H9 (cell line): ENCODE data around the gene NPTXR. TPM values are rescaled to one million over a fixed set of nuclear protein-coding genes. Genes with fewer than 3 reads are reported as not detected.

Source experiments
- DNase-seq: peaks from one replicate; pipeline ENCODE4 v3.0.0-alpha.2; 2017
- H2AFZ ChIP-seq: one replicate; pipeline ENCODE4 v1.6.1; 2013; ENCODE audit warnings: mild to moderate bottlenecking, low read length, control low read depth, moderate library complexity
- H2AK5ac ChIP-seq: 2 replicates; pipeline ENCODE4 v1.6.1; 2013; ENCODE audit warnings: low read length, control low read depth, mixed read lengths; ENCODE audit not compliant: insufficient read length
- H2BK120ac ChIP-seq: one replicate; pipeline ENCODE4 v1.6.1; 2013; ENCODE audit warnings: low read depth, mild to moderate bottlenecking, low read length, control low read depth, inconsistent platforms; ENCODE audit not compliant: poor library complexity, severe bottlenecking
- H2BK12ac ChIP-seq: 2 replicates; pipeline ENCODE4 v1.6.1; 2013; ENCODE audit warnings: low read length, control low read depth, mixed read lengths, low read depth; ENCODE audit not compliant: insufficient read length
- H2BK15ac ChIP-seq: 2 replicates; pipeline ENCODE4 v1.6.1; 2013; ENCODE audit warnings: low read depth, low read length, control low read depth
- H2BK20ac ChIP-seq: one replicate; pipeline ENCODE4 v1.6.1; 2013; ENCODE audit warnings: low read depth, mild to moderate bottlenecking, low read length, control low read depth, inconsistent platforms; ENCODE audit not compliant: poor library complexity, severe bottlenecking
- H2BK5ac ChIP-seq: 2 replicates; pipeline ENCODE4 v1.6.1; 2013; ENCODE audit warnings: low read length, control low read depth, mixed read lengths; ENCODE audit not compliant: insufficient read length
- H3K14ac ChIP-seq: 2 replicates; pipeline ENCODE4 v1.6.1; 2013; ENCODE audit warnings: low read length, control low read depth; ENCODE audit not compliant: insufficient read depth
- H3K18ac ChIP-seq: 2 replicates; pipeline ENCODE4 v1.6.1; 2013; ENCODE audit warnings: low read depth, mild to moderate bottlenecking, mixed read lengths, low read length, control low read depth; ENCODE audit not compliant: insufficient read length
- H3K23ac ChIP-seq: 2 replicates; pipeline ENCODE4 v1.6.1; 2013; ENCODE audit warnings: low read length, control low read depth, mixed read lengths, low read depth; ENCODE audit not compliant: insufficient read length
- H3K23me2 ChIP-seq: 2 replicates; pipeline ENCODE4 v1.6.1; 2013; ENCODE audit warnings: low read depth, mild to moderate bottlenecking, mixed read lengths, low read length, control low read depth; ENCODE audit not compliant: insufficient read length, poor library complexity, severe bottlenecking
- H3K27ac ChIP-seq: 2 replicates; pipeline ENCODE4 v1.5.1; 2013; ENCODE audit warnings: low read length, control low read depth, mixed read lengths, low read depth; ENCODE audit not compliant: insufficient read length
- H3K27me3 ChIP-seq: 2 replicates; pipeline ENCODE4 v1.6.1; 2013; ENCODE audit warnings: low read length, control low read depth, inconsistent platforms; ENCODE audit not compliant: insufficient read depth
- H3K4ac ChIP-seq: 2 replicates; pipeline ENCODE4 v1.6.1; 2013; ENCODE audit warnings: low read depth, mild to moderate bottlenecking, control low read depth, inconsistent platforms, low read length, moderate library complexity
- H3K4me1 ChIP-seq: 2 replicates; pipeline ENCODE4 v1.6.1; 2013; ENCODE audit warnings: low read length, control low read depth, inconsistent platforms; ENCODE audit not compliant: insufficient read depth
- H3K4me2 ChIP-seq: 2 replicates; pipeline ENCODE4 v1.6.1; 2013; ENCODE audit warnings: low read length, control low read depth, mixed read lengths; ENCODE audit not compliant: insufficient read length, insufficient read depth
- H3K56ac ChIP-seq: 2 replicates; pipeline ENCODE4 v1.6.1; 2013; ENCODE audit warnings: low read depth, mild to moderate bottlenecking, mixed read lengths, low read length, control low read depth; ENCODE audit not compliant: insufficient read length
- H3K79me1 ChIP-seq: 2 replicates; pipeline ENCODE4 v1.6.1; 2013; ENCODE audit warnings: low read depth, mild to moderate bottlenecking, moderate library complexity, low read length, control low read depth, inconsistent platforms; ENCODE audit not compliant: insufficient read depth, poor library complexity, severe bottlenecking
- H3K79me2 ChIP-seq: 2 replicates; pipeline ENCODE4 v1.6.1; 2013; ENCODE audit warnings: low read length, control low read depth, inconsistent platforms; ENCODE audit not compliant: insufficient read depth
- H3K9ac ChIP-seq: 2 replicates; pipeline ENCODE4 v1.6.1; 2013; ENCODE audit warnings: low read length, control low read depth, mixed read lengths; ENCODE audit not compliant: insufficient read length; ENCODE audit errors: extremely low read depth
- H3K9me3 ChIP-seq: one replicate; pipeline ENCODE4 v1.6.1; 2013; ENCODE audit warnings: low read depth, low read length, inconsistent platforms; ENCODE audit not compliant: control insufficient read depth
- H3T11ph ChIP-seq: one replicate; pipeline ENCODE4 v1.6.1; 2013; ENCODE audit warnings: mild to moderate bottlenecking, low read length, control low read depth, inconsistent platforms
- H4K20me1 ChIP-seq: one replicate; pipeline ENCODE4 v1.6.1; 2013; ENCODE audit not compliant: control insufficient read depth, insufficient read length, insufficient read depth
- H4K5ac ChIP-seq: 2 replicates; pipeline ENCODE4 v1.6.1; 2013; ENCODE audit warnings: low read depth, mild to moderate bottlenecking, mixed read lengths, low read length, control low read depth; ENCODE audit not compliant: insufficient read length
- H4K8ac ChIP-seq: replicated peaks from 2 replicates; pipeline ENCODE4 v1.6.1; 2013; ENCODE audit warnings: low read length, control low read depth, mixed read lengths, low read depth; ENCODE audit not compliant: insufficient read length
- H4K91ac ChIP-seq: 2 replicates; pipeline ENCODE4 v1.6.1; 2013; ENCODE audit warnings: low read depth, mild to moderate bottlenecking, moderate library complexity, mixed read lengths, low read length, control low read depth; ENCODE audit not compliant: insufficient read length
- H3K27ac Mint-ChIP-seq, 3 experiments: 2 replicates in 2 of 3; 3 replicates in 1 of 3; pipeline ENCODE4 v1.8.0; 2020 to 2021; ENCODE audit warnings: mixed read lengths in 3 of 3, mild to moderate bottlenecking in 1 of 3, moderate library complexity in 1 of 3
- H3K27me3 Mint-ChIP-seq: 2 replicates; pipeline ENCODE4 v1.8.0; 2021; ENCODE audit warnings: low read depth, mild to moderate bottlenecking, moderate library complexity, mixed read lengths
- H3K36me3 Mint-ChIP-seq, 3 experiments: 2 replicates in 2 of 3; 3 replicates in 1 of 3; pipeline ENCODE4 v1.8.0; 2020 to 2021; ENCODE audit warnings: low read depth in 3 of 3, mixed read lengths in 3 of 3; ENCODE audit not compliant: insufficient read depth in 1 of 3
- H3K4me1 Mint-ChIP-seq, 2 experiments: 2 replicates each; pipeline ENCODE4 v1.8.0; 2020; ENCODE audit warnings: mixed read lengths in 2 of 2
- H3K4me3 Mint-ChIP-seq, 2 experiments: 2 replicates in 1 of 2; 3 replicates in 1 of 2; pipeline ENCODE4 v1.8.0; 2020 to 2021; ENCODE audit warnings: mild to moderate bottlenecking in 2 of 2, mixed read lengths in 2 of 2, moderate library complexity in 1 of 2
- H3K9me3 Mint-ChIP-seq, 2 experiments: 2 replicates in 1 of 2; 3 replicates in 1 of 2; pipeline ENCODE4 v1.8.0; 2020; ENCODE audit warnings: mild to moderate bottlenecking in 2 of 2, mixed read lengths in 2 of 2, moderate library complexity in 1 of 2
- CTCF ChIP-seq: fragments of 200-600 bp; sonication (generic); conservative IDR thresholded peaks from 3 replicates; pipeline ENCODE4 v1.8.0; 2021; ENCODE audit warnings: antibody characterized with exemption, mild to moderate bottlenecking
- WGBS: extraction: QIAGEN DNeasy Blood & Tissue Kit; methylation state at CpG from one replicate; pipeline ENCODE4 v1.1.7; 2013; ENCODE audit warnings: missing lambda C conversion rate, low lambda C conversion rate, mixed read lengths; ENCODE audit not compliant: insufficient read length; ENCODE audit errors: extremely low coverage; 5-methylcytosine and 5-hydroxymethylcytosine counted together
- total RNA-seq: library from RNA; stranded (reverse); gene quantifications from 2 replicates; pipeline ENCODE4 v1.2.1, GENCODE V29; 2021

The NPTXR gene
- total RNA-seq, 1 experiment from 2014 or later = 8.1 TPM

DNA sequence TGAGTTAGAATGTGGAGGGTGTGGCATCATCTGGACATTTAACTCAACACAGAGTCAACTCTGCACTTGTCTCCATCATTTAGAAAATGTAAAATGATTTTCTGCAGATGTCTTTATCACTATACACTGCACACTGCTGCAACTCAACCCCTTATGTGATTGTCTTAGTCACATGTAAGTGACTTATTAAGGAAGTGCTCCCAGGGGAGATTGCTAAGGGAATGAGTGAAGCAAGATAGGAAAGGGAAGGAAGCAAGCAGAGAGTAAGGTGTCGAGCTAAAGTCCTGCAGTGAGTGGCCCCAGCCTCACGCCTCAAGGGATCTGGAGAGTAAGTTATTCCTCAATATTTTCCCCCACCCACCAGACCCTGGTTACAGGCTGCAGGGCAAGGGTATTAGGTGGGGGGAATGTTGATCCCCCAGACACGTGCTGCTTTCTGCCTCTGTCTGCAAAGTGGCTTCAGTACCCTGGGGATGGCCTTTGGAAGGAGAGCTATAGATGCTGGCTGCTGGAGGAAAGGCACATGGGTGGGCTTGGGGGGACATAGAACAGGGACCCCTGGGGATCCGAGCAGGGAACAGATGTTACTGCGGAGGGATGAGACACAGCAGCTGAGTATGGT, 35.4 kb upstream of the NPTXR start:
- Histone ChIP-seq H3K18ac (no peak overlapping the region), H3K4me2 (no peak overlapping the region), H3K27ac (no peak overlapping the region), H4K5ac (no peak overlapping the region), H2BK120ac (no peak overlapping the region), H3K56ac (no peak overlapping the region), H2BK20ac (no peak overlapping the region), H3T11ph (no peak overlapping the region), H3K4ac (no peak overlapping the region), H2BK12ac (no peak overlapping the region), H2BK5ac (no peak overlapping the region), H4K8ac (no peak overlapping the region), H3K9me3 (no peaks in the 10 kb centered on the region), H2AFZ (no peak overlapping the region), H3K79me2 (no peaks in the 10 kb centered on the region), H2AK5ac (no peak overlapping the region), H3K14ac (no peak overlapping the region), H3K79me1 (no peaks in the 10 kb centered on the region), H4K91ac (no peak overlapping the region), H2BK15ac (no peak overlapping the region), H3K27me3 (no peaks in the 10 kb centered on the region), H3K4me1 (peaks cover 5% of the 10 kb centered on the region; the same call in 1 of the 2 replicates), H4K20me1 (no peaks in the 10 kb centered on the region), H3K23ac (no peak overlapping the region), H3K9ac (no peak overlapping the region), H3K23me2 (no peaks in the 10 kb centered on the region)
- Mint-ChIP-seq H3K27me3 (peaks cover 41% of the 10 kb centered on the region), H3K4me3 (no peak overlapping the region), H3K9me3 (no peaks in the 10 kb centered on the region), H3K4me1 (peaks cover 13 to 14% of the 10 kb centered on the region in 2 experiments), H3K27ac (no peak overlapping the region), H3K36me3 (no peaks in the 10 kb centered on the region; a peak in 1 of 7 replicates)
- TF ChIP-seq CTCF = no peak
- no peak for DNase-seq
- WGBS = no CpG with 5 or more reads among the region's 5 CpGs
